ENCODE measurements around the gene HCCS. TPM values are rescaled to one million over a fixed set of nuclear protein-coding genes. Genes with fewer than 3 reads are reported as not detected.

HCCS gene
- total RNA-seq, 1 donor from 2014 or later: 19.3 TPM

Small RNA genes within 50 kb of the gene (small RNA-seq; reads per million reads assigned to genes)
- gene RF00019: not detected
- gene RF02271: not detected

Other genes with a start within 250 kb of the HCCS start
- gene AMELX, start 182.1 kb downstream of the HCCS start, total RNA-seq: not detected

Measured in skeletal muscle tissue (tissue), 2 donors.